ENCODE measurements around the gene MAPK4.

Gene MAPK4

DNA sequence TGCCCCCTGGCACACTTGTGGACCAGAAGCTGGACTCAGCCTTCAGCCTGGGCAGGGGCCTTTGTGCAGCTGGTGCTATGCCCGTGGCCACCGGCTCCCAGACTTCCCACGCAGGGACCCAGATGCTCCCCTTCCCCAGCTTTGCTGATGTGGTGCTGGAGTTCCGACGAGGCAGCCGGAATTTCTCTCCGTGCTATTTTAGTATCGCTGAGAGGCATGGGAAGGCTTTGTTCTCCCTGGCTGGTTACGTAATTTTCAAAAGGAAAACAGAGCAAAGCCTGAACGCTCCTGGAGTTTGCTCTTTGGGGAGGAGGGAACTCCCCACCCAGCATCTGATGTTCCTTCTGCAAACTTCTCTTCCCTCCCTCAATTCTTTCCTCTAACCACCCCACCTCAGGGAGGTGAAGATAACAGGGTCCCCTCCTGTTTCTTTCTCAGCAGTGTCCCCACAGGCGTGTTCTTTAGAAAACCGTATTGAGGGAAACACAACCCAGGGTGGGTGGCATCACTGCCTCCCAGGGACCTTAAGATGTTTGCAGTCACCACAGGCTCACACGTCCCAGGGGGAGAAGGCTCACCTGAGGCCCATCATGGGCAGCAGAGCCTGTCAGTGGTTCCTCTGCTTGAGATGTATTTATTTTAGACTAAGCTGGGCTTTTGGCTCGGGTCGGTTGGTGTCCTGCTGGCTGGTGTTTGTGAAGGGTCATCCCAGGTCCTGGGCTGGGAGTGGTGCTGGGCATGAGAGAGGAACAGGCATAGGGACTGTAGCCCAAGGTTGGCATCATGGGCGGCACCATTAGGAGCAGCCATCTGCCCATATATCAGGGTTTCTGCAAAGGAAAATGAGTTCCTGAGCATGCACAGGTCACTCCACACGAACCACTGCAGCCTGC, 95.0 kb downstream of the MAPK4 start:
- no peak for DNase-seq (ENCODE audit: low read depth)

DNA sequence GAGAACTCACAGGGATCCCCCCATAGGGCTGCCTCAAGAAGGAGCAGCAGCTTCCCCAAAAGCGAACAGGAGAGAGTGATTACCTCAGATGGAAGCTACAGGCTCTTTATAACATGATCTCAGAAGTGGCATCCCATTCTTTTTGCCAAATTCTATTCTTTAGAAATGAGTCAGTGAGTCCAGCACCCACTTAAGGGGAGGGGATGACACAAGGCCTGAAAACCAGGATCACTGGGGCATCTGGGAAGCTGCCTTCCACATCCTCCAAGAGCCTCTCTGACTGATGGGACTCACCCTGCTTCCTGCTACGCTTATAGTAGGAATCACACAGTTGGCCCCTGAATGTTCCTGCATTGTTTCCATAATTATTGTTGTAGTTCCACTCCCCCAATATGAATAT, 96.5 kb downstream of the MAPK4 start:
- no peak for DNase-seq (ENCODE audit: low read depth)

GRCh38 chr18:50656841-50657470, 97.1 kb downstream of the MAPK4 start:
- DNase-seq (ENCODE audit: low read depth), result no peak

DNA sequence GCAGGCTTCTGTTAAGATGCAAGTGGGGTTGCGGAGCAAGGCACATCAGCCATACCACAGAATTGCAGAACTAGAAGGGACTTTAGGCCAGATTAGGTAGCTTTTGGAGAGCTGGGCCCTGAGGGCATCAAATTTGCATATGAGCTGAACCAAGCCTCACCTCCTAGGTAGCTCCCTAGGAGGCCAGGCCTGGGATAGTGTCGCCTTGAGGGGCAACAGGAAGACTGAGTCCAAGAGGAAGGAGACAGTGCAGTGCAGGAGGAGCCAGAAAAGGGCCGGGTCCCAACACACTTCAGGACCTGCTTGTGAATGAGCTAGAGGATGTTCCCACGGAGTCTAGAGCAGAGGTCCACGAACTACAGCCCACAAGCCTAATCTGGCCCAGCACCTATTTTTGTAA, 98.7 kb downstream of the MAPK4 start:
- no peak for DNase-seq (ENCODE audit: low read depth)

DNA sequence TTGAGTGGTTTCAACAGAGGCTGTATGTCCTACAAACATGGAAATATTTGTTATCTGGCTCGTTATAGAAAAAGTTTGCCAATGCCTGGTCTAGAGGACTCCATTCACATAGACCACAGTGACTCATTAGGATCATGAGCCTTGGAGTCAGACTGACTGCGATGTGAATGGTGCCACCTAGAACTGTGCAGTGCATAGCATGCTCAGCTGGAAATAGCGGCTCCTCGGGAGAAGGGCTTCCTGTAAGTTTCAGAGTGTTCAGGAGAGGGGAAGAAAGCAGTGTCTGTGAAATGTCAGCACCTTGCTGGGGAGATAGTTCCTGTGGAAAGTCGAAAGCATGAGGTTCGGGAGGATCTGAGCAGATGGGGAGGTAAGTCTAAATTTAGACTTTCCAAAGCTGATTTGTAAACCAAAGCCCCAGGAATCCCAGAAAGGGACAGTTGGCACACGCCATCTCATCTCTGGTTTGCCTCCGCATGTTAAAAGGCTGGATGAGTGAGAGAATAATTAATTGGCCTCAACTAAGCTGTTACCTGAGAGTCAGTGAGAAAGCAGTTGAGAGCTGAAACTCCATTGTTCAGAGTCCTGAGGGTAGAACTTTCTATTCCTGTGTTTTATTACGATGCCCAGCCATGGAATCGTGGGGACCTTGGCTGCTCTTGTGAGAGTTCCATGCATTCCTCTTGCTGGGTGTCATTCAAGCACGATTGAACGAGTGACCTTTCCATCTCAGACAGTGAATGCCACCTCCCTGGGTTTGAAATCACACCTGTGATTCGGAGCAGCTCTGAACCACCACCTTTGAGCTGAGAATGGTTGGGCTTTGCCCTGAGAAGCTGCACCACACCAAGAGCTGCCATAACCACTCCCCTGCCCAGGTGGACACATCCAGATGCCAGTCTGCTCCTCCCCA, 99.5 kb downstream of the MAPK4 start:
- no peak for DNase-seq (ENCODE audit: low read depth)

DNA sequence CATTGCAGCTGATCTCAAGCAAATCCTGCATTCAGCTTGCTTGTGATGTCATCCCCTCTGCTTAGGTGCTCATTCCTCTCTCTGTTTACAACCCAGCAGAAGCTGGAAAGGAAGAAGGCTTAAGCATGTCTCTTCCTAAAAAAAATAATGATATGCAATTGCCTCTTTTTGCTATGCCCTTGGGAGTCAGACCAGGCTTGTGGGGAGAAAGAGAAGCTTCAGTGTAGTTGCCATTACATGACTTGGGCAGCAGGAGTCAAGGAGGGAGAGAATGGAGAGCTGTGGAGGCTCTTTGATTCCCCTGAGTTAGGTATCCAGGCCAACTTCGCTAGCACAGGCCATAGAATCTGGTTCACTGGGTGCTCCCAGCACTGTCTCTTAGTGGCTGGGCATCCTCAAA, 101.1 kb downstream of the MAPK4 start:
- no peak for DNase-seq (ENCODE audit: low read depth)

GRCh38 chr18:50662177-50662576, 102.3 kb downstream of the MAPK4 start:
- DNase-seq (ENCODE audit: low read depth), result no peak

GRCh38 chr18:50662775-50663383, 103.0 kb downstream of the MAPK4 start:
- DNase-seq (ENCODE audit: low read depth), result no peak

GRCh38 chr18:50663626-50664441, 103.9 kb downstream of the MAPK4 start:
- no peak for DNase-seq (ENCODE audit: low read depth)

DNA sequence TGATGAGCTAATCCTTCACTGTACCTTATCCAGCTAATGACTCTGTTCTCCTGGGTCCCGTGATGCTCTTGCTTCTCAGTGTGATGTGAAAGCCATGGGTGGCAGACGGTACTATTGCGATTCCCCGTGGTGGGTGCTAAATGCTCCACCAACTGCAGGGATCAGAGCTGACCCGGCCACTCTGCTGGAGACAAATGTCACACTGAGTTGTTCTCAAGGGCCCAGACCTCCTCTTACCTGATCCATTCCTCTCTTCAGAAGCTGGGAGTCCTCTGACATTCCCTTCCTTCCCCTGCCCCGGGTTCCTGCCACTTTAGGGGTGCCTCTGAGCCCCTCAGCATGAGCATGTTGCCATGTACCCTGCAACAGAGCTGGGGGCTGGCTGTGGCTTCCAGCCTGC, 105.1 kb downstream of the MAPK4 start:
- DNase-seq (ENCODE audit: low read depth), result no peak

DNA sequence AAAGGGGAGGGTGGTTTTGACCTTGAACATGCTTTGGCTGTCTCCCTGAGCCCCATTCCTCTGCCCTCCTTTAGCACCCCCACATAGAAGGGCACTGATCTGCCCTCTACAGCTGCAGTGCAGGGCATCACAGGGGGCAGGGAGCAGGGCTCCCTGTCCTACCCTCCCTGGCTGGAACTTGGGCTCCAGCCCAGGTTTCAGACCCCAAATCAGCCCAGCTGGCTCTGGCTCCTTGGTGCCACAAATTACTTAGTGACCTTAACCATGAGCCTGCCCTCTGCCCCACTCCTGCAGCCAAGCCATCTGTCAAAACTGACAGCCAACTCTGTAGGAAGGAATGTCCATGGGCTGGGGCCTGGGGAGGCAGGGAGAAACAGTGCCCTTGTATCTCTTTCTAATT, 105.6 kb downstream of the MAPK4 start:
- DNase-seq (ENCODE audit: low read depth), result no peak

GRCh38 chr18:50666536-50666935, 106.6 kb downstream of the MAPK4 start:
- DNase-seq (ENCODE audit: low read depth), result no peak

DNA sequence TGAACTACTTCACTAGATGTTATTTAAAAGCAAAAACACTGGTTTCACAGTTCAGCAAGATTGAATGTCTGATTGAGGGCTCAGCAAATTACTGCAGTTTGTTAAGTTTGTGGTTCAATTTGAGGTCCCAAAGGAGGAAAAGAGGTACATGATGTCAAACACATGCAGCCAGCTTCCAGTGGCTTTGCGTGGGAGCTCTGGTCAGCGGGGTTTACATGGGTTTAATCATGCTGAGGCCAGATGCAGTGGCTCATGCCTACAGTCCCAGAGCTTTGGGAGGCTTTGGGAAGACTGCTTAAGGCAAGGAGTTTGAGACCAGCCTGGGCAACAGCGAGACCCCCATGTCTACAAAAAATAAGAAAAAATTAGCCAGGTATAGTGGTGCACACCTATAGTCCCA, 111.5 kb downstream of the MAPK4 start:
- no peak for DNase-seq (ENCODE audit: low read depth)

- DNase-seq (ENCODE audit: low read depth), result no peak
Observed at GRCh38 chr18:50674307-50674980, 114.6 kb downstream of the MAPK4 start.

GRCh38 chr18:50675043-50675442, 115.2 kb downstream of the MAPK4 start:
- no peak for DNase-seq (ENCODE audit: low read depth)

- DNase-seq (ENCODE audit: low read depth), result no peak
Observed at GRCh38 chr18:50678651-50679050, 118.8 kb downstream of the MAPK4 start.

- DNase-seq (ENCODE audit: low read depth), result no peak
Observed at GRCh38 chr18:50679056-50679455, 119.2 kb downstream of the MAPK4 start.

GRCh38 chr18:50679656-50680055, 119.8 kb downstream of the MAPK4 start:
- no peak for DNase-seq (ENCODE audit: low read depth)

- no peak for DNase-seq (ENCODE audit: low read depth)
Observed at GRCh38 chr18:50680966-50681365, 121.1 kb downstream of the MAPK4 start.

GRCh38 chr18:50682852-50683251, 123.0 kb downstream of the MAPK4 start:
- no peak for DNase-seq (ENCODE audit: low read depth)

- DNase-seq (ENCODE audit: low read depth), result no peak
Observed at GRCh38 chr18:50686409-50686808, 126.5 kb downstream of the MAPK4 start.
